HCT116 (cell line): ENCODE measurements around the gene RGS2. TPM values are rescaled to one million over a fixed set of nuclear protein-coding genes. Genes with fewer than 3 reads are reported as not detected.

Experiments
- ATAC-seq: fragments of 200-7000 bp; cut with Tn5 transposase; 2 replicates; pipeline ENCODE4 v1.9.1; 2020; ENCODE audit warnings: mild to moderate bottlenecking, moderate library complexity
- BruUV-seq: library from RNA; stranded (reverse); fragments of 400-500 nt; replicated peaks from 2 replicates; lab custom pipeline; 2021; lab: Mats Ljungman, UMichigan
- CTCF ChIA-PET: fragments of 300-600 bp; sonication (Branson Sonifier 250); formaldehyde crosslinking; loops from one replicate; lab custom pipeline; 2021; ENCODE audit warnings: antibody characterized with exemption; lab: Charles Lee
- POLR2A ChIA-PET: fragments of 300-600, 350-600 bp; sonication (Branson Sonifier 250); formaldehyde crosslinking; loops from one replicate; lab custom pipeline; 2021; ENCODE audit warnings: antibody characterized with exemption; lab: Charles Lee
- RAD21 ChIA-PET, 2 experiments: fragments of 300-600 bp; sonication (Branson Sonifier 250); formaldehyde crosslinking; loops; one replicate each; lab custom pipeline; 2023; ENCODE audit warnings: low total read pairs in 2 of 2; ENCODE audit not compliant: uncharacterized antibody in 2 of 2, unreplicated experiment in 2 of 2, low non-redundant PET in 1 of 2; lab: Charles Lee
- DNase-seq: peaks from one replicate; pipeline ENCODE4 v3.0.0-alpha.2; 2010; ENCODE audit warnings: low read depth, low spot score
- H2AFZ ChIP-seq: fragments of 200-600 bp; shearing (Covaris generic), sonication (generic); 2 replicates; pipeline ENCODE4 v1.6.1; 2017; ENCODE audit warnings: low read depth, mixed run types, mixed read lengths, antibody characterized with exemption, low read length; ENCODE audit not compliant: poor library complexity, severe bottlenecking
- H3K27ac ChIP-seq: 2 replicates; pipeline ENCODE4 v1.5.1; 2012; ENCODE audit warnings: low read depth, low read length
- H3K27me3 ChIP-seq: fragments of 200-600 bp; sonication (generic); 2 replicates; pipeline ENCODE4 v1.6.1; 2016; ENCODE audit warnings: mixed run types, low read length, mixed read lengths; ENCODE audit not compliant: insufficient read depth
- H3K36me3 ChIP-seq, 2 experiments: fragments of 200-500 bp in 1 of 2; fragments of 200-600 bp in 1 of 2; sonication (Bioruptor generic) in 1 of 2; sonication (generic) in 1 of 2; 2 replicates each; pipeline versions ENCODE4 v1.5.1 to v1.6.1; 2014 to 2016; ENCODE audit warnings: low read length in 2 of 2, inconsistent platforms in 1 of 2, mixed read lengths in 1 of 2, mixed run types in 1 of 2; ENCODE audit not compliant: insufficient read depth in 2 of 2, control insufficient read depth in 1 of 2
- H3K4me1 ChIP-seq, 2 experiments: fragments of 200-600 bp in 1 of 2; sonication (generic) in 1 of 2; 2 replicates each; pipeline versions ENCODE4 v1.5.1 to v1.6.1; 2012 to 2017; ENCODE audit warnings: low read length in 2 of 2, inconsistent platforms in 1 of 2, mild to moderate bottlenecking in 1 of 2, mixed read lengths in 1 of 2, mixed run types in 1 of 2, moderate library complexity in 1 of 2; ENCODE audit not compliant: insufficient read depth in 2 of 2, control insufficient read depth in 1 of 2
- H3K4me2 ChIP-seq: fragments of 200-600 bp; sonication (generic); 2 replicates; pipeline ENCODE4 v1.6.1; 2017; ENCODE audit warnings: mixed run types, low read length, mixed read lengths
- H3K4me3 ChIP-seq, 2 experiments: fragments of 200-600 bp in 1 of 2; sonication (generic) in 1 of 2; replicated peaks in 1 of 2; 2 replicates each; pipeline ENCODE4 v1.5.1; 2011 to 2016; ENCODE audit warnings: low read length in 2 of 2, control low read depth in 1 of 2, low read depth in 1 of 2, mild to moderate bottlenecking in 1 of 2, mixed read lengths in 1 of 2, mixed run types in 1 of 2
- H3K79me2 ChIP-seq: fragments of 200-600 bp; sonication (generic); 2 replicates; pipeline ENCODE4 v1.6.1; 2017; ENCODE audit warnings: mild to moderate bottlenecking, mixed run types, low read length, moderate library complexity, mixed read lengths; ENCODE audit not compliant: insufficient read depth
- H3K9ac ChIP-seq: fragments of 200-600 bp; sonication (generic); 2 replicates; pipeline ENCODE4 v1.6.1; 2016; ENCODE audit warnings: low read length, mixed read lengths
- H3K9me2 ChIP-seq: fragments of 200-600 bp; sonication (generic), shearing (Covaris generic); 2 replicates; pipeline ENCODE4 v1.6.1; 2017; ENCODE audit warnings: mixed run types, mild to moderate bottlenecking, moderate library complexity; ENCODE audit not compliant: insufficient read depth
- H3K9me3 ChIP-seq, 2 experiments: fragments of 200-500 bp in 1 of 2; fragments of 200-600 bp in 1 of 2; sonication (Bioruptor generic) in 1 of 2; sonication (generic) in 1 of 2; 2 replicates each; pipeline ENCODE4 v1.6.1; 2014 to 2017; ENCODE audit warnings: low read length in 2 of 2, mixed read lengths in 2 of 2, inconsistent platforms in 1 of 2, low read depth in 1 of 2, mild to moderate bottlenecking in 1 of 2, mixed run types in 1 of 2, moderate library complexity in 1 of 2; ENCODE audit not compliant: control insufficient read depth in 1 of 2, insufficient read depth in 1 of 2
- H4K20me1 ChIP-seq: fragments of 200-600 bp; sonication (generic), shearing (Covaris generic); 2 replicates; pipeline ENCODE4 v1.6.1; 2017; ENCODE audit warnings: mixed run types, mild to moderate bottlenecking, moderate library complexity; ENCODE audit not compliant: insufficient read depth
- CBX3 ChIP-seq: IDR thresholded peaks from 2 replicates; pipeline ENCODE4 v1.6.1; 2012; ENCODE audit warnings: low read depth
- CEBPB ChIP-seq: IDR thresholded peaks from 2 replicates; pipeline ENCODE4 v1.6.1; 2012; ENCODE audit warnings: low read depth
- EGR1 ChIP-seq: IDR thresholded peaks from 2 replicates; pipeline ENCODE4 v1.6.1; 2012; ENCODE audit warnings: low read depth
- ELF1 ChIP-seq: IDR thresholded peaks from 2 replicates; pipeline ENCODE4 v1.6.1; 2012; ENCODE audit warnings: low read depth, borderline replicate concordance
- EZH2phosphoT487 ChIP-seq: fragments of 200-600 bp; IDR thresholded peaks from 2 replicates; pipeline ENCODE4 v1.6.1; 2018; ENCODE audit warnings: antibody characterized with exemption, borderline replicate concordance
- JUND ChIP-seq: IDR thresholded peaks from 2 replicates; pipeline ENCODE4 v1.6.1; 2012
- MAX ChIP-seq: IDR thresholded peaks from 2 replicates; pipeline ENCODE4 v1.6.1; 2012
- POLR2A ChIP-seq: IDR thresholded peaks from 2 replicates; pipeline ENCODE4 v1.7.0; 2011; ENCODE audit warnings: borderline replicate concordance; ENCODE audit not compliant: insufficient read depth, insufficient read length; ENCODE audit errors: extremely low read depth
- POLR2AphosphoS5 ChIP-seq: IDR thresholded peaks from 2 replicates; pipeline ENCODE4 v1.6.1; 2011; ENCODE audit warnings: mild to moderate bottlenecking, low read depth, low read length, moderate library complexity
- SIN3A ChIP-seq: IDR thresholded peaks from 2 replicates; pipeline ENCODE4 v1.6.1; 2012; ENCODE audit warnings: low read depth
- SP1 ChIP-seq: IDR thresholded peaks from 2 replicates; pipeline ENCODE4 v1.6.1; 2012; ENCODE audit warnings: low read depth
- SRF ChIP-seq: IDR thresholded peaks from 2 replicates; pipeline ENCODE4 v1.6.1; 2012; ENCODE audit warnings: low read depth
- TCF7L2 ChIP-seq: IDR thresholded peaks from 2 replicates; pipeline ENCODE4 v1.7.0; 2011; ENCODE audit warnings: borderline replicate concordance, inconsistent platforms; ENCODE audit not compliant: insufficient read depth, insufficient read length; ENCODE audit errors: extremely low read depth
- ZNF274 ChIP-seq: fragments of 200-500 bp; sonication (Bioruptor generic); IDR thresholded peaks from 2 replicates; pipeline ENCODE4 v1.6.1; 2014; ENCODE audit warnings: mild to moderate bottlenecking, low read depth, low read length, inconsistent platforms
- intact Hi-C: fragments of 100-400 bp; cut with micrococcal nuclease; formaldehyde crosslinking; loops from 2 replicates; pipeline ENCODE4 v1.10.0; 2022
- total RNA-seq: library from RNA; stranded (reverse); gene quantifications from one replicate; pipeline ENCODE4 v1.2.1, GENCODE V29; 2021; ENCODE audit not compliant: unreplicated experiment

RGS2 gene
- total RNA-seq, 1 experiment from 2014 or later: 21.1 TPM

GRCh38 chr1:192766009-192766625, 42.7 kb upstream of the RGS2 start:
- Histone ChIP-seq H3K79me2 (no peaks in the 10 kb centered on the region), H3K27ac (no peak overlapping the region), H3K4me2 (0 out of 2 replicates have a peak overlapping the region, but pooled peaks have one; percentile 2), H3K9me3 (no peaks in the 10 kb centered on the region), H3K36me3 (no peaks in the 10 kb centered on the region), H3K27me3 (no peaks in the 10 kb centered on the region), H3K9ac (no peak overlapping the region), H3K4me3 (no peak overlapping the region), H2AFZ (no peak overlapping the region), H4K20me1 (no peaks in the 10 kb centered on the region), H3K9me2 (no peaks in the 10 kb centered on the region), H3K4me1 (peaks cover 0 to 24% of the 10 kb centered on the region in 2 experiments; a peak in 2 of 4 replicates)
- TF ChIP-seq ELF1 (no peak), JUND (no peak), SRF (no peak), ZNF274 (no peak), SIN3A (no peak), EGR1 (no peak), MAX (no peak), TCF7L2 (no peak), SP1 (no peak), EZH2phosphoT487 (no peak), POLR2A (no peak), CBX3 (no peak), POLR2AphosphoS5 (no peak), CEBPB (no peak)
- BruUV-seq: no TSS peak
- ATAC-seq (peak; percentile 57; the same call in 1 of the 2 replicates), DNase-seq (no peak)
- CTCF ChIA-PET: interaction anchor here (1.1 kb wide), 1 partner anchor 288 kb away, joined by 3 read pairs; no protein-coding TSS in a partner anchor
- RAD21 ChIA-PET: no interaction called here
- POLR2A ChIA-PET: no interaction called here
- intact Hi-C loops: no loop called here
